HEK293T (cell line): ENCODE results near the gene LYPD1.

Experiments used
- BHLHE40 ChIP-seq: fragments of 450-650 bp; IDR thresholded peaks from 2 replicates; pipeline ENCODE4 v1.6.1; 2016; ENCODE audit warnings: mild to moderate bottlenecking, moderate library complexity, borderline replicate concordance
- FOXM1 ChIP-seq: fragments of 450-650 bp; IDR thresholded peaks from 2 replicates; pipeline ENCODE4 v1.6.1; 2017; ENCODE audit warnings: mild to moderate bottlenecking, borderline replicate concordance
- NFRKB ChIP-seq: fragments of 450-650 bp; IDR thresholded peaks from 2 replicates; pipeline ENCODE4 v1.6.1; 2016; ENCODE audit warnings: mild to moderate bottlenecking, moderate library complexity
- SP1 ChIP-seq: fragments of 450-650 bp; IDR thresholded peaks from 2 replicates; pipeline ENCODE4 v1.6.1; 2017
- SUZ12 ChIP-seq: fragments of 450-650 bp; IDR thresholded peaks from 2 replicates; pipeline ENCODE4 v1.6.1; 2016; ENCODE audit warnings: mild to moderate bottlenecking

- no peak for TF ChIP-seq BHLHE40
- TF ChIP-seq NFRKB, result no peak
- no peak for TF ChIP-seq FOXM1
- no peak for TF ChIP-seq SP1
- no peak for TF ChIP-seq SUZ12
Measured at GRCh38 chr2:132606649-132607048, 63.4 kb downstream of the LYPD1 start.
